Right hindlimb (tissue), 1 donor: ENCODE data around the gene C1orf53.
"Not testable (repeated sequence)": the region's sequence is repeated elsewhere in the genome, so short reads cannot be mapped to it uniquely, and the experiment has no call there.

Source experiments
- DNase-seq: peaks from one replicate; pipeline ENCODE4 v3.0.0-alpha.2; 2018

The C1orf53 gene

DNA sequence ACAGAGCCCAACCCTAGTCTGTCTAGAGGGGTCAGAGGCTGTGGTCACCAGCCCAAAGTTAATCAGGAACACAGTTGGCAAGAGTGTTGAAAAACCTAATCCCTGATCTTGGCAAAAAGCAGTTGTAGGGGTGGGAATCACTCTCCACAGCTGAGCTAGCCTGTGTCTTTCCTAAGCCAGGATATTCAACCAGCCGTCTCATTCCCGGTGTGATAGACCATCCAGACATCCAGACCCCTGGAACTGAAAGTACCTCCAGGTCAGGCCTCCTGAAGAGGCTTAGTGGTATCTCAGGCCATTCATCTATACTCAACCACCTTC lies 19.6 kb downstream of the C1orf53 start:
- no peak for DNase-seq

GRCh38 chr1:197923038-197923437 lies 20.6 kb downstream of the C1orf53 start:
- no peak for DNase-seq

DNA sequence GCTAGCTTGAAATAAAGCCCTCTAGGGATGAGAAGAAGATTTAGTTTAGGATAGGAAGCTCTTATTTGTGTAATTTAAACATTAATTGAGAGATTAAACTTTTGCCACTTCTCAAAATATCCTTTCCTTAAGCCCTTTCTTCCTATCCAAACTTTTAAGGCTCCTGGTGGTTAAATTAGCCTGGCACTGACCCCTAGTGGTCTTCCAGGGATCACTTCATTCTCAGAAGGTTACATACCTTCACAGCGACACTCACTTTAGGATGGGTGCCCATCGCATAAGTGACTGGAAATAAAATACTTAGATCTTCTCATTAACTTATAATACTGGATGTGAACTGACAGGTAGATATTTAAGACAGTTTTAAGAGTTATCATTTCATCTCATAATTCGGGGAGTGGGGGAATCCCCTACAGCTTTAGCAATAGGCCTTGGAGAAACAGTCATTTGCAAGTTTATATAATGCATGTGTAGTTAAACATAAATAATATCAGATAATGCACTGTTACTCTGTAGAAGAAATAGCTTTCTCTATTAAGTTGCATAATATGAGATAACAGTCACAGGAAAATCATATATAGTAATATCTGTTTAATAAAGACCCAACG lies 22.2 kb downstream of the C1orf53 start:
- DNase-seq, result peak; percentile 40

GRCh38 chr1:197927908-197928665 lies 25.7 kb downstream of the C1orf53 start:
- DNase-seq, result no peak

DNA sequence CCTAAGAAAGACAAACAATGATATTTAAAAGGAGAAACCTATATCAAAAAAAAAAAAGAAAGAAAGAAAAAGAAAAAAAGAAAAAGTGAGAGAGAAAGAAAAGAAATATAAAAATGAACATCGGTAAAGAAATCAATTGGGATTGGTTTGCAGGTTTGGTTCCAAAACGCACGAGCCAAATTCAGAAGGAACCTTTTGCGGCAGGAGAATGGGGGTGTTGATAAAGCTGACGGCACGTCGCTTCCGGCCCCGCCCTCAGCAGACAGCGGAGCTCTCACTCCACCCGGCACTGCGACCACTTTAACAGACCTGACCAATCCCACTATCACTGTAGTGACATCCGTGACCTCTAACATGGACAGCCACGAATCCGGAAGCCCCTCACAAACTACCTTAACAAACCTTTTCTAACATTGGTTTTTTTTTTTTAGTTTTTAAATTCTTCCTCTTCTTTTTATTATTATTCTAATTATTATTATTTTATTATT lies 26.5 kb downstream of the C1orf53 start:
- DNase-seq, result no peak

DNA sequence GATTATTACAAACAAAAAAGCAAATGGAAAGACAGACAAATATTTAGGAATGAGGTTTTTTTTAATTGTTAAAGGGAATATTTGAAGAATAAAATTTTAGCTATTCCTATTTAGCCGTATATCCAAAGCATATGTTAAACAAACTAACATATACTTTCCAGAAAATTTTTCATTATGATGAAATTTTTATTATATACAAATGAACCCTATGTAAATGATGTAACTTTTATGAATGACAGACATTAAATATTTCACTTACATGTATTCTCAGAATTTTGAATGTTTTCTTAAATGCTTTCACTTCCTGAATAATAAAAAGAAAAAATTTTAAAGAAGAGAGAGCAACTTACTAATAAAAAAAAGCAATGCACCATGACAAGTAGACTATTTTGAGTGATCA lies 30.6 kb downstream of the C1orf53 start:
- DNase-seq, result no peak

DNA sequence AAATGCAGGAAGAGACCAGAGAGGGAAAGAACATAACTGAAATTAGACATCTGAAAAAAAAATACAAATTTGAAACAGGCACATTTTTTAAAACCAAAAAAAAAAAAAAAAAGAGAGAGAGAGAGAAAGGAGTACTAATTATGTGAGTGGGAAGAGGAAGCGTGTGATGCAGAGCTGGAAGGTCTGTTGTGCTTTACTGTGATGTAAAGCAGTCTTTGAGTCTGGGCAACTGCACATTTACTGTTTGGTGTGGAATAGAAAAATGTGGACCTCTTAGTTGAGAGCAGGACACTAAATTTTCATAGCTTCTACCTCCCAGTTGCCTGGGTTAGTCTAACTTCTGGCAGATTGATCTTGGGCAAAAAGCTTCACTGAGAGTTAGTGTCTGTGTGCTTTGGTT lies 31.2 kb downstream of the C1orf53 start:
- DNase-seq, result no peak

DNA sequence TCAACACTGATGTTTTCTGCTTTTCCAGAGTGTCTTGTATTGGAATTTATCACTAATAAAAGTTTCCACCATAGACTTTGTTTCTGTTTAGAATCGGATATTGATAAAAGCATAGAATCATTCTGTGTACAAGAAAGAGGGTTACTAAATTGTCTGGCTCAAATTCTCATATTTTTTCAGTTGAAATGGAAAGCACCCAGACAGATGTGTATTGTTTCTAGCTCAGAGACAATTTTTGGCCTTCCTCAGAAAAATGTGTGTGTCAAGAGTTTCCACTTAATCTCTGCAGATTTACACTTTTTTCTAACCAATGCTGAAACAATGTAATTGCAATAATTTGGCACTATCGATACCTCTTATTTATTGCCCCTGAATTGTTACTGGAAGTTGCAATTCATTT lies 35.0 kb downstream of the C1orf53 start:
- no peak for DNase-seq

DNA sequence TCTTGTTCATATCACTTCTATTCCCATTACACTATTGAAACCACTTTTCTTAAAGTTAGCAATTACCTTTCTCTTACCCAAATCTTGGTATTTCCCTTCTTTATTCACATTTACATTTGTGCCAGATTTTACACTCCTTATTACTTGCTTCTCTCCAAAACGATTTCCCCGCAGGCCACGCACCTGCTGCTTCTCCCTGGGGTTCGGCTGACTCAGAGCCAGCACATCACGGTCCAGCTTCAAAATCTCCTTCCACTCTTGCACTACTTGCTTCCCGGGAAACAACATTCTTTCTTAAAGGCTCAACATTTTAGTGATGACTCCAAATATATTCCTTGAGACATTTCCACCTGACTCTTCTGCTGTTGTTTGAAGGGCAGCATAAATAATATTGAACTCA lies 35.5 kb downstream of the C1orf53 start:
- DNase-seq, result peak; percentile 35

GRCh38 chr1:197939159-197939980 lies 36.9 kb downstream of the C1orf53 start:
- not testable (repeated sequence) for DNase-seq

DNA sequence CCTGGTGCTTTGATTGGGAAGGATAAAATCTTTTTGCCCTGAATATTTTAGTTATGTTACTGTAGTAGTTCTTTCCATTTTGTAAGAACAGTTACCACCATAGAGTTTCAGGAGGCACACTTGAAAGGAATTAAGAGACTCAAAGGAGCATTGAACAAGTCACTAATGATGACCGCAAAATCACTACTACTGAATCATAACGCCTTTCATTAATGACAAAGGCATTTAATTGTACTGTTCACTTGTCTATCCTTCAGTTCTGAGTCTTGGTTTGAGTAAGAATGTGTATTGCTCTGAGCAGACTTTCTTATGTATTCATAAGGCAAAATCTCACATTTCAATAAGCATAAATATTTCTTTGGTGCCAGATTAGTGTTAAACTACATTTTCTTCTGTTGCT lies 39.6 kb downstream of the C1orf53 start:
- no peak for DNase-seq

- no peak for DNase-seq
These were observed 42.1 kb downstream of the C1orf53 start for GRCh38 chr1:197944485-197944884.

- no peak for DNase-seq
These were observed 46.8 kb downstream of the C1orf53 start for GRCh38 chr1:197948926-197949899.

- DNase-seq, result no peak
These were observed 48.7 kb downstream of the C1orf53 start for GRCh38 chr1:197951089-197951488.

- DNase-seq, result no peak
These were observed 49.3 kb downstream of the C1orf53 start for GRCh38 chr1:197951617-197952175.

DNA sequence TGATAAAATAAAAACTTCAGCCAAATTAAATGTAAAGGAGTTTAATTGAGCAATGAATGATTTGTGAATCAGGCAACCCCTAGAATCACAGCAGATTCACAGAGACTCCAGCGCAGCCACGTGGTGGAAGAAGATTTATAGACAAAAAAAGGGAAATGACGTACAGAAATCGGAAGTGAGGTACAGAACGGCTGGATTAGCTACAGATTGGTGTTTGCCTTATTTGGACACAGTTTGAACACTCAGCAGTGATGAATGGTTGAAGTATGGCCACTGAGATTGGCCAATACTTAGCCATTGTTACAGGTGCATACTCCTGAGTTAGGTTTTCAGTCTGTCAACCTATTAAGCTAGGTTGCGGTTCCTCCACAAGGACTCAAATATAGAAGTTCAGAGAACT lies 51.0 kb downstream of the C1orf53 start:
- DNase-seq, result not testable (repeated sequence)

GRCh38 chr1:197954718-197955418 lies 52.4 kb downstream of the C1orf53 start:
- DNase-seq, result no peak

GRCh38 chr1:197955486-197956394 lies 53.3 kb downstream of the C1orf53 start:
- DNase-seq, result no peak
